OCI-M2 (cell line): ENCODE results near the gene ENTPD7.

Experiments used
- DNase-seq: peaks from one replicate; lab custom pipeline; 2025; ENCODE audit not compliant: unreplicated experiment; lab: John Stamatoyannopoulos, UW

The ENTPD7 gene

DNA sequence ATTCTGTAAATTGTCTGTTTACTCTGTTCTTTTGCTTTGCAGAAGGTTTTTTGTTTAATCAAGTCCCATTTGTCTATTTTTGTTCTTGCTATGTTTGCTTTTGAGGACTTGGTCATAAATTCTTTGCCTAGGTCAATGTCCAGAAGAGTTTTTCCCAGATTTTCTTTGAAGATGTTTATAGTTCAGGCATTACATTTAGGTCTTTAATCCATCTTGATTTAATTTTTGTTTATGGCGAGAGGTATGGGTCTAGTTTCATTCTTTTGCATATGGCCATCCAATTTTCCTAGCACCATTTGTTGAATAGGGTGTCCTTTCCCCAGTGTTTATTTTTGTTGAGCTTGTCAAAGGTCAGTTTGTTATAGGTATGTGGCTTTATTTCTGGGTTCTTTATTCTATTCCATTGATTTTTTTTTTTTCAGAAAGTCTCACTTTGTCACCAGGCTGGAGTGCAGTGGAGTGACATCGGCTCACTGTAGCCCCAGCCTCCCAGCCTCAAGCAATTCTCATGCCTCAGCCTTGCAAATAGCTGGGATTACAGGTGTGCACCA is 11.6 kb upstream of the ENTPD7 start:
- DNase-seq, result no peak

DNA sequence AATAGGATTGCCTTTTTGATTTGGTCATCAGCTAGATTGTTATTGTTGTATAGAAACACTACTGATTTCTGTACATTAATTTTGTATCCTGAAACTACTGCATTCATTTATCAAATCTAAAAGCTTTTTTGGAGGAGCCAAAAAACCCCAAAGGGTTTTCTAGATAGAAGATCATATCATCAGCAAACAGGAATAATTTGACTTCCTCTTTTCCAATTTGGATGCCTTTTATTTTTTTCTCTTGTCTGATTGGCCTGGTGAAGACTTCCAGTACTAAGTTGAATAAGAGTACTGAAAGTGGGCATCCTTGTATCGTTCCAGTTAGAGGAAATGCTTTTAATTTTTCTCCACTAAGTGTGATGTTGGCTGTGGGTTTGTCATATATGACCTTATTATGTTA is 10.6 kb upstream of the ENTPD7 start:
- no peak for DNase-seq

DNA sequence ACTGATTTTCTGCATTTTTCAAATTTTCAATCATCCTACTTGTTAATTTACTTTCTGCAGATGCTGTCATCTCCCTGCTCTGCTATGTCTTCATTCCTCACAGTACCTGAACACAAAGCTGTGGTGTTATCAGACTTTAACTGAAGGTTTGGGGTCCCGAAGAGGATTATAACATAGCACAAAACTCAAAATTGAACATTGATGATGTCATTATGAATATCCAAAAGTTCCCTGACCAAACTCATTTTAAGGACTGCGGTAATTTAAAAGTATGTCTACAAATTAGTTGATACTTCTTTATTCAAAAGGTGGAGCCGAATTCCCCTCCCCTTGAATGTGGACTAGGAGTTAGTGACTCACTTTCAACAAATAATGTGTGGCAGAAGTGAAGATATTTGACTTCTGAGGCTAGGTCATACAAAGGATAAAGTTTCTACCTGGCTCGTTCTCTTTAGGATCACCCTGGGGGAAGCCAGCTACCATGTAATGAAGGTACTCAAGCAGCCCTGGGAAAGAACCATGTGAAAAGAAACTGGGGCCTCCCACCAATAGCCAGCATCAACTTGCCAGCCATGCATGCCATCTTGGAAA is 6.4 kb upstream of the ENTPD7 start:
- no peak for DNase-seq

DNA sequence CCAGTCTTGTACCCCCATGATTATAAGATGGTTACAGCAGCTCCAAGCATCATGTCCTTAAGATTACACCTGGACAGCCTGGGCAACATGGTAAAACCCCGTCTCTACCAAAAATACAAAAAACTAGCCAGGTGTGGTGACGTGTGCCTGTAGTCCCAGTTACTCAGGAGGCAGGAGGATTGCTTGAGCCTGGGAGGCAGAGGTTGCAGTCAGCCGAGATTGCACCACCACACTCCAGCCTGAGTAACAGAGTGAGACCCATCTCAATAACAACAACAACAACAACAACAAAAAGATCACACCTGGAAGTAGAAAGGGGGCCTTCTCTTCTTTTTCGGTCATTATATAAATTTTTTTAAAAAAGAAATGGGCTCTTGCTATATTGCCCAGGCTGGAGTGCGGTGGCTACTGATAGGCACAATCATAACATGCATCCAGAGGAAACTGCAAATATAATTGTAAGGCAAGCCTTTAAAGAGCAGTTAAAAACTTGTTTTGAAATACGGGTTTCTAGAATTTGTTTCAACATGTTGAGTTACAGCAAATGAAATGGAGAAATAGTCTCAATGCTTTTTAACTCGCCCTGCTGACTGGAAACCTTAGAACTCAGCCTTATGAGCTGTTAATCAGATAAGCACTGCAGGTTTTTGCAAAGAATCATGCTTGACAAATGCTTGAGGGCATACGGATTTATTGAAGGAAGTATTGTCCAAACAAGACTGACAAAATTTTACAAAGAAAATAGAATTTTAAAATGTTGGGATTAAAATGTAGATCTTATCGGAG is 4.7 kb upstream of the ENTPD7 start:
- no peak for DNase-seq

DNA sequence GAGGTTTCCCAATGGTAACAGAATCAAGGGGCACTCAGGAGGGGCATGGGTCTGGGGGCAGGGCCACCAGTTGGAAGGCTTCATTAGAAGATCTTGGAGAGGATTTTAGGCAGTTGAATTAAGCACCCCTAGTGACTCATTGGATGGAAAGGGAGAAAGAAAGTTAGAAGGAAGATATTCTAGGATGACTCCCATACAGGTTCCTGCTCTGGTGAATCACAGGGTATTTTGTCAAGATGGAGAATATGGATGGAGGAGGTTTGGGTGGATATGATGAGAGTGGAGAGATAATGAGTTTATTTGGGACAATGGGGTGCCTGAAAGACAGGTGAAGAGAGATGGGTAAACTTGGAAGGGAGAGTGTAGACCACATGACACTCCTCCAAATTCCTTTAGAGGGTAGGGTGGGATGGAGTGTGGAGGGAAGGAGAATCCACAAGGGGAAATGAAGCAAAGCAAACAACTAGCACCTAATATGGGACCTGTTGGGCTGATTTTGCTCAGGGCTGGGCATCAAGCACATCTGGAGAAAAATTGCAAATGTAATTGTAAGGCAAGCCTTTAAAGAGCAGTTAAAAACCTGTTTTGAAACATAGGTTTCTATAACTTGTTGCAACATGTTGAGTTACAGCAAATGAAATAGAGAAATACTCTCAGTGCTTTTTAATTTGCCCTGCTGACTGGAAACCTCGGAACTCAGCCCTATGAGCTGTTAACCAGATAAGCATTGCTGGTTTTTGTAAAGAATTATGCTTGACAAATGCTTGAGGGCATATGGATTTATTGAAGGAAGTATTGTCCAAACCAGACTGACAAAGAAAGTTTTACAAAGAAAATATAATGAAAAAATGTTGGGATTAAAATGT is 2.9 kb upstream of the ENTPD7 start:
- no peak for DNase-seq

DNA sequence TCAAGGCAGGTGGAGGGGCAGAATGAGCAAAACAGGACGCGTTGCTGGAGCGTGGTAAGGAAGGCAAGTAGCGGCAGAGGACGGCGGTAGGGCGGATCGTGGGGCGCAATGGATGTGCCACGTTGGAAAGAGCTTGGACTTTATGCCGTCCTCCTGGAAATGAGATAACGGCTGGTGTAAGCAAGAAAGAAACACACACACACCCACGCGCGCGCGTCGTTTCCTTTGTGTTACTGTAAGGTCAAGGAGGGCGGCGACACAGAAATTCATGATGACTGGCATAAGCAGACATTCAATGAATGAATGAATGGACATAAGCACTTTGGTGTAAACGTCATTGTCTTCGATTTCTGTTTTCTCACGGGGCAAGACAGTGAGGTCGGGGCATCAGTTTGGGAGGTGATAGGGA is 683 bp upstream of the ENTPD7 start:
- DNase-seq, result no peak

DNA sequence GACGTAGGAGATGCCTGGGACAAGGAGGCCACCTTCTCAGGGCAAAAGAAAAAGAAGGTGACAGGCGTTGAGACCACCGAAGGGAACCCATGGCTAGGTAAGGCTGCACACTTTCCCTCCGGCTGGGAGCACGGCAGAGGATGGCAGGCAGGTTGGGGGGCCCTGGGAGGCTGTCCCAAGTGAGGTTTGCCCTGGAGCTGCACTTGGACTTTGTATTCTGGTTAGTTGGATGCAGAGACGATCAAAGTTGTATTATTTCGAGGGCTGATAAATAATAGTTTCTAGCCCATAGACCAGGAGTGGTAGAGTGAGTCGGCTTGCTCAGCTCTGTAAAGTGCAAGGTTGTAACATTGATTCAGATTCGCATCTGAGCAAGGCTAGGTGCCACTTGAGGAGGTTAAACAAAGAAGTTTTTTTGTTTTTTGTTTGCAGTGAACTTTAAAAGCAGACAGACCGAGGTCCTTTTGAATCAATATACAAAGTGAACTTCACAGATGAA is 608 bp downstream of the ENTPD7 start:
- DNase-seq, result no peak

DNA sequence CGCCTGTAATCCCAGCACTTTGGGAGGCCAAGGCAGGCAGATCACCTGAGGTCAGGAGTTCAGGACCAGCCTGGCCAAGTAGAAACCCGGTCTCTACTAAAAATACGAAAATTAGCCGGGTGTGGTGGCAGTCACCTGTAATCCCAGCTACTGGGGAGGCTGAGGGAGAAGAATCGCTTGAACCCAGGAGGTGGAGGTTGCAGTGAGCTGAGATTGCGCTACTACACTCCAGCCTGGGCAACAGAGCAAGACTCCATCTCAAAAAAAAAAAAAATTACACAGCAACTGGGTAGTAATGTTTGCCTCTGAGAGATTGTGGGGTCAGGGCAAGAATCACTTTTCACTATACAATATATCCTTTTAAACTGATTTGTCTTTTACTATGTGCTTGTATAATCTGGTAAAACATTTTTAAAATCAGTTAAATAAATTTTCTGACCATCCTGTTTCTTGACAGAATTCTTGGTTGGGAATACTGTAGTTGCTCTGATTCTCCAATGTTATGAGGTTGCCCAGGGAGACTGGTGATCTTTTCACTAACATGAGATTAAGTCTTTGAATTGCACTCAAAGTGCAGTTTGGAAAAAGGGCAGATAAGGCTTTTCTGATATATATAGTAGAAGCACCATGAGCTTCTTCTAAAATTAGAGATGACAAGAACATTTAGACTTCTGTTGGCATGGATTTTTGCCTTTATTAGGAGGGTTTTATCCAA is 1.5 kb downstream of the ENTPD7 start:
- DNase-seq, result no peak

DNA sequence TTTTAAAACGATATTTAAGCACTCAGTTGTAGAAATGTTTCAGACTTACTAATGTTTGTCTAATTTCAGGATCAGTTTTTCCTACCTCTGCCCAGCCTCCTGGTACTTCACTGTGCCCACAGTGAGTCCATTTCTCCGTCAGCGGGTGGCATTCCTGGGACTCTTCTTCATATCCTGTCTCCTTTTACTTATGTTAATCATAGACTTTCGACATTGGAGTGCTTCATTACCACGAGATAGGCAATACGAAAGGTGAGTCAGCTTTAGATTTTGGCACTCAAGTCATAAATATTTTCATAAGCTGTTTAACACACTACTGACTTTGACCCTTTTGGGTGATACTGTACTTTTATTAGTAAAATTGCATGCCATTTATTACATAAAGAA is 2.1 kb downstream of the ENTPD7 start:
- DNase-seq, result no peak

DNA sequence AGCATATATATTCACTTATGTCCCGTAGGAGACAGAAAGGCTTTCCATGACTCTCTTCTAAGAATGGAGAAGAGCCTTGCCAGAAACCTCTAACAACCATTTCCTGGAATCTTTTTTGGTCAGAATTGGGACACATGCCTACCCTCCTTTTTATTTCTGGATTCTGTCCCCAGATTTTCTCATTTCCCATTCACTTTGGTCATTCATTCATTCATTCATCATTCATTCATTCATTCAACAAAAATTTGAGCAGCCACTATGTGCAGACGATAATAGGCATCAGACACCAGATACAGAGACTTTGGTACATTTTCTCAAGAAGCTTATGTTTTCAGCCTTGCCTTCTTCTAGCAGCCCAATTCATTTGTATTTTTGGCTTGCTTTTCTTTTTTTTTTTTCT is 6.0 kb downstream of the ENTPD7 start:
- DNase-seq, result no peak

DNA sequence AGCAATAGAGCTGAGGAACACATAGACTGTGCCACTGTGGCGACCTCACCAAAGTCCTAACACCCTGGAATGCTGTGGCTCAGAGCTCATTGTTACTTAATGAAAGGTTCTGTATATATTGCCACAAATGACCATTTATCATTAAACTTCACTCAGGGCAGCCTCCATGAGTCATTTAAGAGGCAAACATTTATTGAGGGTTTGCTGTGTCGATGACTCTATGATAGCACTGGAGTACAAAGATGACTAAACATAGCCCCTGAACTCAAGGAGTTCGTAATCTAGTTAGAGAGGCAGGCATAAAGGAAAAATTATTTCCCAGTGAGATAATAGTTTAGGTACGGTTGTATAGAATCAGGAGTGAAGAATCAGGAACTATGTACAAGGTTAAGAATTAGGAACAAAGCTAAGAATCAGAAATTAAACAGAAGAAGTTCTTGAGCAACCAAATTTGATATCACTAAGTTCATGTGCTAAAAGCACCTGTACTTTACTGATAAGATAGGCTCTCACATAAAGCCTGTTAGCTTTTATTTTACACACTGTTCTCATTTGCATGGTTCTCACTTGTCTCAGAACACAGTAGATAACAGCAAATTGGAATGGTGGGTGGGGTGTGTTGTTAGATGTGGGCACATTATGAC is 7.9 kb downstream of the ENTPD7 start:
- no peak for DNase-seq

DNA sequence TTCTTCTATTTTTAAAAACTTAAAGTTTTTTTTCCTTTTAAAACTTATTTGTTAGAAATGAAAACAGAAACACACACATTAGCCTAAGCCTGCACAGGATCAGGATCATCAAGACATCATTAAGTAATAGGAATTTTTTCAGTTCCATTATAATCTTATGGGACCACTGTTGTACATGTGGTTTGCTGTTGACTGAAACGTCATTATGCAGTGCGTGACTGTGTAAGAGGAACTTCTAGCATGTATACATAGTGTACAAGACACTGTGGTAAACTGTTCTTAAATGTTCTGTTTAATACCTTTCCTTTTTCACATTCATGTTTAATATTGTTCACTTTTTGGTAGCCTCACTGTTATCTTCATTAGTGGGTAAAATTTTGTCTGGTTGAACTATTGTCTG is 12.1 kb downstream of the ENTPD7 start:
- DNase-seq, result no peak

DNA sequence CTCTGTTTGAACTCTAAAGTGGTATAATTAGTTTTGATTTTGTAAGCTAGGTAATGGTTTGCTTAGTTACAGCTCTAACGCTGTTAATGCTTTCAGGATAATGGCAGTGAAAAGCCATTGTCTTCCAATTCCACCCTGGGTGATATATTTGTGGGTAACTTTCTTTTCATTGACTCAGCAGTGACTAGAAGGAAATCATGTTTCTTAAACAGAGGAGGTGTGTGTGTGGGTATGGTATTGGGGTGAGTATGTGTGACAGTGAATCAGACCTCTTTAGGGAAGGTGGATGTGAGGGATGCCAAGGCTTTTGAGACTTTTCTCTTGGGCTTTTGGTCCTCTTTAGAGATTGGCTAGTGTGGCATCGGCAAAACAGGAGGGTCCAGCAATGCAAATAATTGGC is 13.6 kb downstream of the ENTPD7 start:
- DNase-seq, result no peak

DNA sequence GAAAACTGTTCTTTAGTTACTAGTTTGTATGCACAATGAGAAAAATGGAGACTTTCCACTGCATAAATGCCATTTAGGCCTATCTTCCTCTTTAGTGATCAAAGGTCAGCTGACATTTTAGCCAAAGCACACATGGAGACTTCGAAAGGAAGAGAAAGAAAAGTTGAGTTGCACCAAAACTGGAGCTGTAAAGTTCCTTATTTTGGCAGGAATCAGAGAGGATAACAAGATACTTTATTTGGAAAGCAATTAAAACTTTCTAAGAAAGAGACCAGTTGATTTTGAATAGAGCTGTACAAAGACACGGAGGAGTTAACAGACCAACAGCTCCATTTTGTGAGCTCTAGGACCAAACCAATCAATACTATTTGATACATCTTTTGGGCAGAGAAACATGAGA is 14.2 kb downstream of the ENTPD7 start:
- no peak for DNase-seq

DNA sequence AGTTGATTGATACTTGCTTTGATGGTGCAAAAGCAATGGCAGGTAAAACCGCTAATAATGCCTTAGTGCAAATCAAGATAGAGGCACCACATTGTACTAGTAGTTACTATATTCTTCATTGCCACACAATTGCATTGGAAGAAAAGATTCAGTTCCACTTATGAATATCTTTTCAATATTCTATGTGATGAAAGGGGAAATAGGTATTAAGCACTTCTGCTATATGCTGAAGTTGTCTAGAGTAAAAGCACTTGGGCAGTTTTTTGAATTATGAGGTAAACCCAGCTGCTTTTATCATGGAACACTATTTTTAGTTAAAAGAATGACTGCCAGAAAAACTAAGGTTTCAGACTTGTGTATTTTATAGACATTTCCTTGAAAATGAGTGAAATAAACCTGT is 15.5 kb downstream of the ENTPD7 start:
- DNase-seq, result no peak

DNA sequence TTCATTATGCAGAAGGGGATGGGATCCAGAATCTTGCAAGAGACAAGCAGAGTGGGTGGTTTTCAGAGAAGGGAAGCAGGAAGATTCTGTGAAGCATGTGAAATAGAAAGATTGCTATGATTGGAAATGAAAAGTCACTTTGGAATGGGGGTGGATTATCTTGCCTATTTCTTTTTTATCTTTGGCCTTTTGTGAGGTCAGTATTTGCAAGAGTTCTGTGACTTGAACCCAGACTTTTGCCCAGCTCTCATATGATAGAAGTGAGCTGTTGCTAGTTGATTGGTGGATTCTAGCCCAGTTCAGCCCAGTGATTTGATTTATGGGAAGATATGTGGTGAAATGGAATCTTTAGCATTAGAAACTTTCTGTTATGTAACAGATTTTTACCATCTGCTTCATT is 17.1 kb downstream of the ENTPD7 start:
- no peak for DNase-seq

DNA sequence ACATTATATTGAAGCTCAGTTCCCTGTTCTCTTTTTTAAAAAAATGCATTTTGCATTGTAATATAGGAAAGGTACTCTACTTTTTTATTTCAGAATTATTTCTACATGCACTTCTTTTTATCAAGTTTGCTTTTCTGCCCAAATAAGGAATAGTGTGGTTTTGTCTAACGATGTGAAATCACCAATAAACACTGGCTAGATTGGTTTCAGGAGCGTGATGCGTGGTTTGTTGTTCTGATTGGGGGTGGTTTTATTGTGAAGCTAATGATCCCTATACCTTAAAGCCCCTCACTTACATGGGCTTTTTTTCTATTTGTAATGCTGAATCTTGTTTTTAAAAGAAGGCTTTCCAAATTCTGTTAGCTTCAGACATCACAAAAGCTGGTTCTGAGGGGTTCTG is 17.6 kb downstream of the ENTPD7 start:
- no peak for DNase-seq

DNA sequence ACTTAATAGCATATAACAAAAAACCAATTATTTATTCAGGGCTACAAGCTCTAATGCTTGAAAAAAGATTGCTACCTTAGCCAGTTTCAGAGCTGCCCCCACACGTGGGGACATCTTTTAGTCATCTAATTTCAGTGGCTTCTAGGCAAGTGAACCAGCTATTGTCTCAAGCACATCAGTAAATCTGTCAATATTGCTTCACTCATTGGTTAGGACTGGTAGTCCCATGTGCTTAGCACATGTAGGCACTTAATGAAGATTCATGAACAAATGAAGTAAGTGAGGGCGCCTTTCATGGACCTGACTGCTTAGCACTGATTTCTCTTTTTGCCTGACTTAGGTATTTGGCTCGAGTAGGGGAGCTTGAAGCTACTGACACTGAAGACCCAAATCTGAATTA is 19.6 kb downstream of the ENTPD7 start:
- no peak for DNase-seq

DNA sequence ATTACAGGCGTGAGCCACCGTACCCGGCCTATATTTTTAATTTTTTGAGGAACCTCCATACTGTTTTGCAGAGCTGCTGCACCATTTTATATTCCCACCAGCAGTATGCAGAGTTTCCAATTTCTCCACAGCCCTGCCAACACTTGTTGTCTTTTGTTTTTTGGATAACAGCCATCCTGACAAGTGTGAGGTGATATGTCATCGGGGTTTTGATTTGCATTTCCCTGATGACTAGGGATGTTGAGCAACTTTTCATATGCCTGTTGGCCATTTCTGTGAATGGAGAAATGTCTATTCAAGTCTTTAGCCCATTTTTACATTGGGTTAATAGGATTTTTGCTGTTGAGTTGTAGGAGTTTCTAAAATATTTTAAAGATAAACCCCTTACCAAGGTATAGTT is 22.2 kb downstream of the ENTPD7 start:
- no peak for DNase-seq

DNA sequence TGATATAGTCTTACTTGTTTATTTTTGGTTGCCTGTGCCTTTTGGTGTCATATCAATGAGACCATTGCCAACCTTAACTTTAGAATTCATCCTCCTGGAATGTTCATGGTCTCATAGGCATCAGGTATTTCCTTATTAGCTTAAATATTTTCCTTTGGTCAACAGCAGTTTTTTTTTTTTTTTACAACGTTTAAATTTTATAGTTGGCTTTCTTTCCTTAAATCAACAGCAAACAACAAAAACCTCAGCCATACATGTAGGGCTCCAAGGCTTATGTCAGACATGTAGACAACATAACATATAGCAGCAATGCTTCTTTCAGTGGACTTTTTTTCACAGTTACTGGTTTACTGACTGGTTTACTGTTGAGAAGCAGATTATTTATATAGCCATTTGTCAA is 22.7 kb downstream of the ENTPD7 start:
- DNase-seq, result no peak

DNA sequence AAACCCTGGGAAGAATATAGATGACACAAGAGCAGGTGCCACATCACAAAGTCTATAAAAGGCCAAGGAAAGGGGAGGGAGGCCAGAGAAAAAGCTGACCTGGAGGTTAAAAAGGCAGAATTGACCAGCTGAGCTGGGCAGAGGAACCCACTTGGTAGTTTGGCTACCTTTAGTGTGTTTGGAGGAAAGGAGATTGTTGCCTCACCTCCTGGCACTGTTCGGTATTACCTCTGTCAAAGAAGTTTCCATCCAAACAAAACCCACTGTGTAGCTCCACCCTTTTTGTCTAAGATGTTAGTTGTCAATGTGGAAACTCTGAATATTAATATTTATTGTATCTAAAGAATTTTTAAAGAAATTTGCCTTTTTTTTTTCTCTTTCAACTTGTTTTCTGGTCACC is 23.4 kb downstream of the ENTPD7 start:
- DNase-seq, result no peak
